Measurements from ENCODE around the gene CFAP298. TPM values are rescaled to one million over a fixed set of nuclear protein-coding genes. Genes with fewer than 3 reads are reported as not detected.
"Not testable (repeated sequence)": the region's sequence is repeated elsewhere in the genome, so short reads cannot be mapped to it uniquely, and the experiment has no call there.

Gene CFAP298
- total RNA-seq, 2 experiments from 2014 or later: 33.8 to 36.2 TPM

DNA sequence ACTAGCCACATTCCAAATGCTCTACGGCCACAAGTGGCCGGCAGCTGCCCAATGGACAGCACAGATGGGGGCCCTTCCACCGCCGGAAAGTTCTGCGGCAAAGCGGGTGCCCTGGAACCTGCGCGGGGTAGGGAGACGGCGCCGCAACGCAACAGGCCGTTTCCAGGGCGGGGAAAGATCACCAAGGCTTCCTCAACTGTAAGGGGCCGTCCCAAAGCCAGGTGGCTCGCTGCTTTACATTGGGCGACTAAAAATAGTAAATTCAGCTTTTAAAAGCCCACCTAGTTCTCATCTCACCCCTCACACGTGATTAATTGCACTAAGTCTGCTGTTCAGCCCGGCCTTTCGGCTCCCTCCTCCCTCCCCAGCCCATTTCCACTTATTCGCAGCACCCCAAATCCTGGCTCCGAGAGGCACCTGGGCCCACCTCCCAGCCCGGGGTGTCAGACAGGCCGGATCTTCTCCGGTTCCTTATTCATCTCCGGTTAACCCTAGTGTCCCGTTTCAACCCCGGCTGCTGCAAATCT lies 643 bp downstream of the CFAP298 start:
- H3K4me1 Mint-ChIP-seq: peaks cover 10% of the 10 kb centered on the region
- peak overlapping the region; percentile 90 for H3K27ac Mint-ChIP-seq
- peaks cover 6% of the 10 kb centered on the region for H3K27me3 Mint-ChIP-seq
- peaks cover 8% of the 10 kb centered on the region for H3K36me3 Mint-ChIP-seq
- peak overlapping the region; percentile 99 for H3K4me3 Mint-ChIP-seq
- DNase-seq (peak; percentile 51), ATAC-seq (ENCODE audit: low read depth) (peak; percentile 37)
- POLR2A ChIA-PET: interaction anchor here (0.8 to 2.8 kb wide), 5 partner anchors 43 to 219 kb away, joined by 3 to 18 read pairs (median 7); partner anchors contain the start of genes PAXBP1 and URB1
- H3K9me3 Mint-ChIP-seq: no peaks in the 10 kb centered on the region

DNA sequence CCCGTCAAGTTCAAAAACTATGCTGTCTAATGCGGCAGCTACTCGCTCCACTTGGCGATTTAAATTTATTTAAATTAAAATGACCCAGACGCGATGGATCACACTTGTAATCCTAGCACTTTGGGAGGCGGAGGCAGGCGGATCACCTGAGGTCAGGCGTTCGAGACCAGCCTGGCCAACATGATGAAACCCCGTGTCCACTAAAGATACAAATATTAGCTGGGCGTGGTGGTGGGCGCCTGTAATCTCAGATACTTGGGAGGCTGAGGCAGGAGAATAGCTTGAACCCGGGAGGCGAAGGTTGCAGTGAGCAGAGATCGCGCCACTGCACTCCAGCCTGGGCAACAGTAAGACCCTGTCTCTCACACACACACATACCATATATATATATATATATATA lies 1.2 kb downstream of the CFAP298 start:
- Mint-ChIP-seq H3K36me3 (peaks cover 12% of the 10 kb centered on the region), H3K4me3 (peak overlapping the region; percentile 71), H3K4me1 (peaks cover 10% of the 10 kb centered on the region)
- H3K27me3 Mint-ChIP-seq; H3K27ac Mint-ChIP-seq; DNase-seq; ATAC-seq (ENCODE audit: low read depth); H3K9me3 Mint-ChIP-seq: not testable (repeated sequence)
- POLR2A ChIA-PET: interaction anchor here (1.5 to 2.8 kb wide), 4 partner anchors 42 to 219 kb away, joined by 5 to 18 read pairs (median 8); partner anchors contain the start of genes PAXBP1 and URB1

DNA sequence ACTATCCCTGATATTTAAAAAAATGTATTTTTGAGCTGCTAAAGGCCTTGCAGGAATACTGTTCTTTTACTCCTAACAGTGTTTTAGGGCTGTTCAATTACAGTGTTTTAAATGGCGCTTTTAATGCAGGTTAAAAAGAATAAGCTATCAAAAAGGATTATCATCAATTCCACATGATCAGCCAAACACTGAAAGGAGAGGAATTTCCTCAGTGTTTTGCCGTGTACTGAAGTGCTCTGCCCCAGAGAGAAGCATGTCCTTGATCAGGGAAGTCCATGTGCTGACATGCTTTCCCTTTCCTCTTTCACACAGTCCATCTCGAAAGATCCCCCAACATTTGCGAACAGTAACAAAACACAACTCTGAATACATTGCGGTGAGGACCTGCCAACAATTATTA lies 3.3 kb downstream of the CFAP298 start:
- Mint-ChIP-seq H3K27ac (no peak overlapping the region), H3K27me3 (no peaks in the 10 kb centered on the region), H3K36me3 (peaks cover 15% of the 10 kb centered on the region), H3K4me1 (peaks cover 10% of the 10 kb centered on the region), H3K4me3 (no peak overlapping the region), H3K9me3 (no peaks in the 10 kb centered on the region)
- DNase-seq (no peak), ATAC-seq (ENCODE audit: low read depth) (no peak)
- POLR2A ChIA-PET: interaction anchor here (0.7 kb wide), 2 partner anchors 10 to 265 kb away, joined by 4 to 6 read pairs; no protein-coding TSS in a partner anchor

DNA sequence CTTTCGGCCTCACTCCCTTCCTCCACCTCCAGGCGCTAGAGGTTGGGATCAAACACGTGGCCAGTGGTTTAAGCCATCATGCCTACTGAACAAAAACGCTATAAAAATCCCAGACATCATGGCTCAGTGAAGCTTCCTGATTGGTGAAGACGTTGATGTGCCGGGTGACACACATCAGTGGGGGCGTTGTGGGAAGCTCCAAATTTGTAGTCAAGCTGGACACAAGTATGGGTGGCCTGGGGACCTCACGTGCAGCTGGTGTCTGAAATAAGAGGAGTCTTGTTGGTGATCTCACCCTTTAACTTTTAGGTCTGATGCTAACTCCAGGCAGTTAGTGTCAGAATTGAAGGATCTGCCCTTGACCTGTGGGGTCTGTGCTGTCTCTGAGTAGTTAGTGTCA lies 6.7 kb downstream of the CFAP298 start:
- H3K4me1 Mint-ChIP-seq: peaks cover 8% of the 10 kb centered on the region
- H3K9me3 Mint-ChIP-seq: no peaks in the 10 kb centered on the region
- no peak overlapping the region for H3K27ac Mint-ChIP-seq
- no peaks in the 10 kb centered on the region for H3K27me3 Mint-ChIP-seq
- DNase-seq (no peak), ATAC-seq (ENCODE audit: low read depth) (no peak)
- H3K4me3 Mint-ChIP-seq: no peak overlapping the region
- H3K36me3 Mint-ChIP-seq: peaks cover 23% of the 10 kb centered on the region
- POLR2A ChIA-PET: interaction anchor here (1.0 kb wide), 1 partner anchor 204 kb away, joined by 4 read pairs; no protein-coding TSS in a partner anchor

DNA sequence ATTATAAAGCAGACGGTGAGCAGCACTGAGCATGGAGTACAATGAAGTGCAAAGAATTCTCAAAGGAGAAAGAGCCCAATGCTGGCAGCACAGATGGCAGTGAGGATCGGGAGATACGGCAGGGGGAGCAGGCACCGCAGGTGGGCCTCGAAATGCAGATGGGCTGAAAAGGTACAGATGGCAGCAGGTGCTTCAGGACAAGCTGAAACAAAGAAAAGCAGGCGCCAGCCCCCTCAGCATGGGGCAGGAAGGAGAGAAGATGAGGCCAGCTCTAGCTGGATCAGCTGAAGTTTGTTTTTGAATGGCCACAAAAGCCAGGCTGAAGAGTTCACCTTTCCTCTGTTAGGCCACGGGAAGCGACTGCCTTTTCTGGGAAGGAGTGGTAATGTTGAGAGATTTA lies 7.7 kb downstream of the CFAP298 start:
- Mint-ChIP-seq H3K4me1 (peaks cover 4% of the 10 kb centered on the region), H3K27me3 (no peaks in the 10 kb centered on the region), H3K9me3 (no peaks in the 10 kb centered on the region), H3K4me3 (no peak overlapping the region), H3K36me3 (peaks cover 25% of the 10 kb centered on the region), H3K27ac (no peak overlapping the region)
- ATAC-seq (ENCODE audit: low read depth) (no peak), DNase-seq (no peak)
- POLR2A ChIA-PET: interaction anchor here (0.6 kb wide), 2 partner anchors 203 to 232 kb away, joined by 3 read pairs; no protein-coding TSS in a partner anchor

DNA sequence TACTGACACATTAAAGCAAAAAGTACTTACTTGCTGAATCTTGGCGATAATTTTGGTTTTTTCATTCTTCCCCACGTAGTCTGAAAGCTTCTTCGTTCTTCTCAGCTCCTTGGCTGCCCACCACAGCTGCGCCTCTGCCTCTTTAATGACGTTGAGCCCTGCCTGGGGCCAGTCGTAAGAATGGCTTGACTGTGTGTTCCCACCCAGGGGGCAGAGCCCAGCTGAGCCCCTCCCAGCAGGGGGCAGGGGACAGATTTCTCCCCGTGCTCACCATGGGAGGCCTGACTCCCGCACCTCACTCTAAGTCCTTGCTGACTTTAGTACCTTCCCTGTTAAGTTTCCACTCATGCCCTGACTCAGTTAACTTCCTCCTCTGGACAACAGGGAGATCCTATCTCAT lies 9.0 kb downstream of the CFAP298 start:
- no peak overlapping the region for H3K4me3 Mint-ChIP-seq

DNA sequence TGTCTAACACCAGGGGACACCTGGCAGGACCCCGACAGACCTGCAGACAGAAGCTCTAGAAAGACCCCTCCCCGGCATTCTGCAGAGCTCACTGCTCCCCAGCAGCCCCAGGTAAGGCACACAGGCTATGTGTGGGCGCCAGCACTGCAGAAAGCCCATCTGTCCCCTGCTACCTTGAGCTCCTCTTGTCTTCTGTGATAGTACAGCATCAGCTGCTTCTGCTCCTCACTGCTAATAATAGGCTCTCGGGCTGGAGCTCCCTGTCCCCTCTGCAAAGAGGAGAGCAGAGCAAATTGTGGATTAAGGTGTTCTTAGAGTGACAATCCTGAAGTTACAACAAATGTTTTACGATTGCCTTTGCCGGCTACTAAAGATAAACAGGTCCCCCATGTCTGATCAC lies 10.1 kb downstream of the CFAP298 start:
- Mint-ChIP-seq H3K4me3 (no peak overlapping the region), H3K27ac (no peak overlapping the region), H3K4me1 (peaks cover 2% of the 10 kb centered on the region), H3K9me3 (no peaks in the 10 kb centered on the region), H3K36me3 (peaks cover 23% of the 10 kb centered on the region), H3K27me3 (no peaks in the 10 kb centered on the region)
- POLR2A ChIA-PET: no interaction called here
- DNase-seq (no peak), ATAC-seq (ENCODE audit: low read depth) (no peak)

More for the DNA sequence above, 9.0 kb downstream of the CFAP298 start:
- Mint-ChIP-seq H3K9me3 (no peaks in the 10 kb centered on the region), H3K36me3 (peaks cover 23% of the 10 kb centered on the region), H3K4me1 (peaks cover 2% of the 10 kb centered on the region), H3K27me3 (no peaks in the 10 kb centered on the region), H3K27ac (no peak overlapping the region)
- POLR2A ChIA-PET: no interaction called here
- ATAC-seq (ENCODE audit: low read depth) (no peak), DNase-seq (no peak)

DNA sequence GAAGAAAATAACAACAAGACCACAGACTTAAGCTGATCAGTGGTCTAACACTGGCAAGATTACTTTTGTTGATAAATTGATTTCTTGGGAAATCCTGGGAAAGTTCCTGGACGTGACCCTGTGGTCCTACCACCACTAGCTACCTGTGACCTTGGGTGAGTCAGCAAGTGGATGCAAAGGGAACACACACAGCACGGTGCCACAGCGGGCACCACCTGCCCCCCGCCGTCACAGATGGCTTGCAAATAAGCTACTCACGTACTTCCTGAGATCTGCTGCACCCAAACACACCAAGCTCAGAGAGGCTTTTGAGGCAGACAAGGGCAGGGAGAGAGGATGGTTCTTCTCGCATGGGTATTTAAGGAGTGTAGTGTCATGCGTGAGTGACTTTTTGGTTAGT lies 12.7 kb downstream of the CFAP298 start:
- Mint-ChIP-seq H3K9me3 (no peaks in the 10 kb centered on the region), H3K27ac (no peak overlapping the region), H3K4me3 (no peak overlapping the region), H3K36me3 (peaks cover 15% of the 10 kb centered on the region), H3K4me1 (peaks cover 4% of the 10 kb centered on the region), H3K27me3 (no peaks in the 10 kb centered on the region)
- DNase-seq: no peak
- ATAC-seq (ENCODE audit: low read depth): no peak
- POLR2A ChIA-PET: interaction anchor here (0.6 kb wide), 1 partner anchor 9 kb away, joined by 4 read pairs; no protein-coding TSS in a partner anchor

DNA sequence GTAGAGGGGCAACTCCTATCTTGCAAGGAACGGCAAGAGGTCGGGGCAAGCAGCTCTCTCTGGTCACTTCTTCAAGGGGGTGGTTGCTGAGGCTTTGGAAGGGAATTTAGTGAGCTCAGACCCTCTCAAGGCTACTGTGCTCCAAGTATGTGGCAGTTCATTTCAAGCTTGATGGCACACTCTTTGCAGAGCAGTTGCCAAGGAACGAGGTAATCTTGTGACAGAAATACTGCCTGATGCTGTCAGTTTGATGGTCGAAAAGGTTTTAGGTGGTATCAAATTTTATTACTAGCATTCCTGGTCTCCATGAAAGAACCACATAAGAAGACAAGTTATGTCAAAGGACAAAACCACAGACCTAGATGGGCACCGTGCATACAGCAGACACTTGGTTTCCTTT lies 13.1 kb downstream of the CFAP298 start:
- POLR2A ChIA-PET: interaction anchor here (0.6 kb wide), 1 partner anchor 10 kb away, joined by 4 read pairs; no protein-coding TSS in a partner anchor

DNA sequence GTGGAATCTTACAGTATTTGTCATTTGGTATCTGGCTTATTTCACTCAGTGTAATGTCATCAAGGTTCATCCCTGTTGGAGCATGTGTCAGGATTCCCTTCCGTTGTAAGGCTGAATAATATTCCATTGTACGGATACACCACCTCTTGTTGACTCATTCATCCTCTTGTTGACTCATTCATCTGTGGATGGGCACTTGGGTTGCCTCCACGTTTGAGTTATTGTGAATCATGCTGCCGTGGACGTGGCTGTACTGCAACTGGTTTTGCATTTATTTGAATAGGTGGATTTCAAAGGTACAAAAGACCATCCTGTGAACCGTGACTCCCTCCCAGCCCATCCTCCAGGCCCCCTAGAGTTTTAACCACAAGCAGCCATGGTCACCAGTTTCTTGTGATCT lies 15.0 kb downstream of the CFAP298 start:
- H3K27me3 Mint-ChIP-seq: no peaks in the 10 kb centered on the region
- H3K36me3 Mint-ChIP-seq: peaks cover 7% of the 10 kb centered on the region
- no peak overlapping the region for H3K4me3 Mint-ChIP-seq
- POLR2A ChIA-PET: interaction anchor here (0.6 kb wide), 1 partner anchor 27 kb away, joined by 4 read pairs; no protein-coding TSS in a partner anchor
- H3K4me1 Mint-ChIP-seq: peaks cover 4% of the 10 kb centered on the region
- no peaks in the 10 kb centered on the region for H3K9me3 Mint-ChIP-seq
- DNase-seq (no peak), ATAC-seq (ENCODE audit: low read depth) (no peak)
- no peak overlapping the region for H3K27ac Mint-ChIP-seq

More for the DNA sequence above, 13.1 kb downstream of the CFAP298 start:
- Mint-ChIP-seq H3K27me3 (no peaks in the 10 kb centered on the region), H3K4me3 (no peak overlapping the region), H3K9me3 (no peaks in the 10 kb centered on the region), H3K4me1 (peaks cover 4% of the 10 kb centered on the region), H3K27ac (no peak overlapping the region), H3K36me3 (peaks cover 13% of the 10 kb centered on the region)
- no peak for DNase-seq
- no peak for ATAC-seq (ENCODE audit: low read depth)

DNA sequence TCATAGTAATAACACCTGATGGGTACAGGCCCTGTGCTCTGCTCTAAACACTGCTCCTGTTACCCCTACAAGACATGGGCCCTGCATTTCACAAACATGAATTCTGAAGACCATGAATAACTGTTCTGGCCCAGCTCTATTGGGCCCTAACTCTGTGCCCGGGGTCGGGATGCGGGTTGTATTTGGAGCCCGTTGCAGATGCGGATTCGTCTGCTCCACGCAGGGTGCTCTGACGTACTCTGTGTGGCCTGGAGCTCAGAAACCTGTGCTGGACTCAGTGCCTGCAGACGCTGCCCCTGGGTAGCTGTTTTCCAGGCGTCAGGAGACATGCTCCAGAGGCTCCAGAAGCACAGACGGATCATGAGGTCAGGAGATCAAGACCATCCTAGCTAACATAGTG lies 16.7 kb downstream of the CFAP298 start:
- Mint-ChIP-seq H3K27ac (no peak overlapping the region), H3K27me3 (no peaks in the 10 kb centered on the region)
- POLR2A ChIA-PET: no interaction called here

DNA sequence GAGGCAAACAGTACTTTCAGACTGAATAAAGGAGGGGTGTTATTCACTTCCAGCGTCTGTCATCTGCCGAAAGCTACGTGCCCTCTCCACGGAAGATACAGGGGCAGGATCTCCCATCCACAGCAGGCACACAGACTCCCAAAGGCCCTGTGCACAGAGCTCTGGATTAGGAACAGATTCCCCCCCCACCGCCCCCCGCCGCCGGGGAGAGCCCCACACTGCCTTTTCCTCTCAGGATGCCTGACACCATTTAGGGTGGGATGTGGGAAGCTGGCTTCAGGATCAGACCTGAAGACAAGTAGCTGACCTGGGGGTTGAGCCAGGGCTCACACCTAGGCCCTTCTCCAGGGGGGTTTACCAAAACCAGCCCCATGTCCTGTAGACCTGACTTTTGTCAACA lies 18.5 kb downstream of the CFAP298 start:
- POLR2A ChIA-PET: no interaction called here
- Mint-ChIP-seq H3K27ac (no peak overlapping the region), H3K36me3 (no peaks in the 10 kb centered on the region), H3K4me3 (no peak overlapping the region), H3K4me1 (peaks cover 2% of the 10 kb centered on the region), H3K9me3 (no peaks in the 10 kb centered on the region), H3K27me3 (no peaks in the 10 kb centered on the region)
- ATAC-seq (ENCODE audit: low read depth): no peak
- DNase-seq: no peak

More for the DNA sequence above, 16.7 kb downstream of the CFAP298 start:
- no peaks in the 10 kb centered on the region for H3K9me3 Mint-ChIP-seq
- DNase-seq: no peak
- peaks cover 4% of the 10 kb centered on the region for H3K4me1 Mint-ChIP-seq
- no peak for ATAC-seq (ENCODE audit: low read depth)
- H3K4me3 Mint-ChIP-seq: no peak overlapping the region
- peaks cover 4% of the 10 kb centered on the region for H3K36me3 Mint-ChIP-seq

DNA sequence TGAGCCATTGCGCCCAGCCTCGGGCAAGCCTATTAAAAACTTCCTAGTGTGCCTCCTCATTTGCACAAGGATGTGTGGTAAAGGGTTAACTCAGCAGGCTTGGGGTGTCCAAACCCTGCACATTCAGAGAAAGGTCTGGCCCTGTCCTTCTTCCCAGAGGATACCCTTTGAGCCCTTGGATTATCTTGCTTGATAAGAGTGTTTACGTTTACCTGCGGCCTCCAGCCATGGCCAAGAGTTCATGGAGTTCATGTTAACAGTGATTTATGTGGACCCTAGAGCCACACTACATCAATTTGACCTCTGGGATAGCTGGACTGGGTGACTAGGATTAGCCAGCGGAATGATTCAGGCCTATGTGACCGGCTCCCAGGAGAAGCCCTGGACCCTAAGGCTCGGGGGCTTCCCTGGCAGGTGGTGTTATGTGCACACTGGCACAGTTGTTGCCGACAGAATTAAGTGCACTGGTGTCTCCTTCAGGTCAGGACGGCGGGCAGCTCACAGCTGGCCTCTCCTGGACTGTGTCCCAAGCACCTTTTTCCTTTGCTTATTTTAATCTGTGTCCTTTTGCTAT lies 19.2 kb downstream of the CFAP298 start:
- DNase-seq: no peak
- H3K27ac Mint-ChIP-seq: no peak overlapping the region

DNA sequence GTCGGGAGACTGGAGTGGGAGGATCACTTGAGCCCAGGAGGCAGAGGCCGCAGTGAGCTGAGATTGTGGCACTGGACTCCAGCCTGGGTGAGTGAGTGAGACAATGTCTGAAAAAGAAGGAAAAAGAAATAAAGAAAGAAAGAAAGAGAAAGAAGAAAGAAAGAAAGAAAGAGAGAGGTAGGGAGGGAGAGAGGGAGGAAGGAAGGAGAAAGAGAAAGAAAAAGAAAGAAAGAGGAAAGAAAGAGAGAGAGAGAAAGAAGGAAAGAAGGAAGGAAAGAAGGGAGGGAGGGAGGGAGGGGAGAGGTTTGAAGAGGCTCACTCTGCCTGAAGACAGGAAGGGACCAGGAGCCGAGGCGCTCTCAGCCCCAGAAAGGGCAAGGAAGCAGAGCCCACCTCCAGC lies 22.0 kb downstream of the CFAP298 start:
- H3K27me3 Mint-ChIP-seq: no peaks in the 10 kb centered on the region
- no peaks in the 10 kb centered on the region for H3K4me1 Mint-ChIP-seq
- H3K9me3 Mint-ChIP-seq: no peaks in the 10 kb centered on the region
- no peak overlapping the region for H3K27ac Mint-ChIP-seq
- POLR2A ChIA-PET: no interaction called here
- no peaks in the 10 kb centered on the region for H3K36me3 Mint-ChIP-seq
- DNase-seq: no peak
- H3K4me3 Mint-ChIP-seq: no peak overlapping the region
- no peak for ATAC-seq (ENCODE audit: low read depth)

More for the DNA sequence above, 19.2 kb downstream of the CFAP298 start:
- Mint-ChIP-seq H3K4me3 (no peak overlapping the region), H3K36me3 (no peaks in the 10 kb centered on the region), H3K27me3 (no peaks in the 10 kb centered on the region), H3K4me1 (peaks cover 2% of the 10 kb centered on the region), H3K9me3 (no peaks in the 10 kb centered on the region)
- POLR2A ChIA-PET: no interaction called here
- no peak for ATAC-seq (ENCODE audit: low read depth)

Data from activated naive CD8-positive, alpha-beta T cell treated with anti-CD3 and anti-CD28 coated beads, Interleukin-2, amount 10 ng/mL, durations not matched to agents 7 days and 5 days (primary cell).